Melanocyte of skin (primary cell): ENCODE results near the gene ADD3. TPM values are rescaled to one million over a fixed set of nuclear protein-coding genes. Genes with fewer than 3 reads are reported as not detected.

Experiments
- small RNA-seq, 2 donors: library from RNA; depleted of rRNA; stranded (forward); fragments of <200 nt; gene quantifications; one replicate each; pipeline ENCODE3, GENCODE V24; 2012
- total RNA-seq, 2 donors: library from RNA; depleted of rRNA; stranded (reverse); fragments of >200 nt; gene quantifications; 2 replicates each; pipeline ENCODE4 v1.2.3, GENCODE V29; 2012

Gene ADD3
- 100 to 1,000 TPM; 211 to 371 TPM for total RNA-seq

GRCh38 chr10:110007701-110008517 lies at the start of gene ADD3:
Gene ADD3, plus strand, starts transcription at chr10:110007984. Its CDS starts 92,670 bp downstream, at chr10:110100654.

Small RNA genes within 50 kb of the gene (small RNA-seq; reads per million reads assigned to genes)
- 0 reads per million in 2 donors for gene SNRPGP12

Other genes with a start within 250 kb of the ADD3 start
- 100 to 1,000 TPM; 149 to 188 TPM for gene XPNPEP1, start 84.5 kb upstream of the ADD3 start, total RNA-seq
- gene MXI1, start 199.6 kb downstream of the ADD3 start, total RNA-seq = 10 to 100 TPM; 53.7 to 58.6 TPM